BLaER1 (cell line): ENCODE data around the gene ITGB3.
A peak's percentile ranks its signal among the peaks of the same experiment; 100 is the strongest.

Source experiments
- H3K27ac ChIP-seq: shearing (Covaris generic); formaldehyde crosslinking; 2 replicates; pipeline ENCODE4 v1.8.1; 2022
- H3K27me3 ChIP-seq: shearing (Covaris generic); formaldehyde crosslinking; 2 replicates; pipeline ENCODE4 v1.8.1; 2022
- H3K36me3 ChIP-seq: shearing (Covaris generic); formaldehyde crosslinking; 2 replicates; pipeline ENCODE4 v1.8.1; 2022
- H3K4me1 ChIP-seq: shearing (Covaris generic); formaldehyde crosslinking; 2 replicates; pipeline ENCODE4 v1.8.1; 2022
- H3K4me2 ChIP-seq: shearing (Covaris generic); formaldehyde crosslinking; 2 replicates; pipeline ENCODE4 v1.8.1; 2022
- H3K4me3 ChIP-seq: shearing (Covaris generic); formaldehyde crosslinking; 2 replicates; pipeline ENCODE4 v1.8.1; 2022
- H3K9ac ChIP-seq: shearing (Covaris generic); formaldehyde crosslinking; 2 replicates; pipeline ENCODE4 v1.8.1; 2022
- H3K9me3 ChIP-seq: shearing (Covaris generic); formaldehyde crosslinking; 2 replicates; pipeline ENCODE4 v1.8.1; 2022
- H4K20me1 ChIP-seq: shearing (Covaris generic); formaldehyde crosslinking; 2 replicates; pipeline ENCODE4 v1.8.1; 2022
- Cebpa-rat ChIP-seq: shearing (Covaris generic); IDR thresholded peaks from 2 replicates; pipeline ENCODE4 v1.8.1; 2022

The ITGB3 gene

GRCh38 chr17:47230864-47231263 is 22.8 kb upstream of the ITGB3 start:
- peaks cover 5% of the 10 kb centered on the region for H3K9me3 ChIP-seq
- H3K4me2 ChIP-seq = peak overlapping the region; percentile 89
- H3K4me1 ChIP-seq = peaks cover 28% of the 10 kb centered on the region
- no peak overlapping the region for H3K27ac ChIP-seq
- TF ChIP-seq Cebpa-rat = peak; percentile 84
- H3K9ac ChIP-seq = 0 out of 2 replicates have a peak overlapping the region, but pooled peaks have one; percentile 6
- no peaks in the 10 kb centered on the region for H3K27me3 ChIP-seq
- H3K4me3 ChIP-seq = peak overlapping the region; percentile 32; the same call in 1 of the 2 replicates
- no peaks in the 10 kb centered on the region for H3K36me3 ChIP-seq
- no peaks in the 10 kb centered on the region for H4K20me1 ChIP-seq

DNA sequence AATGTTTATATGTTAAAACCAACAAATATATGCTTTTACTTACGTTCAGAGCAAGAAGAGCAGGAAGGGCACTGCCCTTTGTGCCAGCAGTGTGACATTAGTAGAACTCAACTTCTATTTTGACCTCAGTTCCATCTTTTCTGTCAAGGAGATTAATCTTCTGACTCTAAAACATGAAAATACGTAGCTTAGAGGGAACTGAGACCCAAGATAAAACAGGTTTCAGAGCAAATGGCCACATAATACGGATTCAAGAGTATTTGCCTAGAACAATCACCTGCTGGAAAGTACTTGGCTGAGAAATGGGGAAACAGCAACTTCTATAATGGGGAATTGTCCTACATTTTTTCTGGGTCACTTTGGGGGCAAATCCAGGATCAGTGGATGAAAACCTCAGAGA is 22.3 kb upstream of the ITGB3 start:
- Histone ChIP-seq H3K9ac (no peak overlapping the region), H3K27me3 (no peaks in the 10 kb centered on the region), H3K4me2 (peak overlapping the region; percentile 89), H3K27ac (no peak overlapping the region), H3K4me3 (no peak overlapping the region), H3K36me3 (no peaks in the 10 kb centered on the region), H3K9me3 (peaks cover 10% of the 10 kb centered on the region), H3K4me1 (peaks cover 28% of the 10 kb centered on the region), H4K20me1 (no peaks in the 10 kb centered on the region)
- no peak for TF ChIP-seq Cebpa-rat

DNA sequence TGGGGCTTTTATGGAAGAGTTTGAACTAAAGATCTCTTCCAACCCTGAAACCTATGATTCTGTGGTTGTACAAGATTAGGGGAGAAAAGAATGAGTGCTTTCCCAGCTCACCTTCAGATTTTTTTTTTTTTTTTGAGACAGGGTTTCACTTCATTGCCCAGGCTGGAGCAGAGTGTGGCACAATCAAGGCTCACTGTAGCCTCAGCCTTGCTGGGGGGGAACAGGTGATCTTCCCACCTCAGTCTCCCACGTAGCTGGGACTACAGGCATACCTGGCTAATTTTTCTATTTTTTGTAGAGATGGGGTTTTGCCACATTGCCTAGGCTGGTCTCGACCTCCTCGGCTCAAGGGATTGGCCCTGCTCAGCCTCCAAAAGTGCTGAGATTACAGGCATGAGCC is 21.8 kb upstream of the ITGB3 start:
- H3K4me1 ChIP-seq = peaks cover 28% of the 10 kb centered on the region
- H3K9me3 ChIP-seq = peaks cover 15% of the 10 kb centered on the region
- 0 out of 2 replicates have a peak overlapping the region, but pooled peaks have one; percentile 89 for H3K4me2 ChIP-seq
- H3K9ac ChIP-seq = no peak overlapping the region
- H3K27me3 ChIP-seq = no peaks in the 10 kb centered on the region
- TF ChIP-seq Cebpa-rat = no peak
- H3K36me3 ChIP-seq = no peaks in the 10 kb centered on the region
- no peaks in the 10 kb centered on the region for H4K20me1 ChIP-seq
- no peak overlapping the region for H3K27ac ChIP-seq
- no peak overlapping the region for H3K4me3 ChIP-seq

DNA sequence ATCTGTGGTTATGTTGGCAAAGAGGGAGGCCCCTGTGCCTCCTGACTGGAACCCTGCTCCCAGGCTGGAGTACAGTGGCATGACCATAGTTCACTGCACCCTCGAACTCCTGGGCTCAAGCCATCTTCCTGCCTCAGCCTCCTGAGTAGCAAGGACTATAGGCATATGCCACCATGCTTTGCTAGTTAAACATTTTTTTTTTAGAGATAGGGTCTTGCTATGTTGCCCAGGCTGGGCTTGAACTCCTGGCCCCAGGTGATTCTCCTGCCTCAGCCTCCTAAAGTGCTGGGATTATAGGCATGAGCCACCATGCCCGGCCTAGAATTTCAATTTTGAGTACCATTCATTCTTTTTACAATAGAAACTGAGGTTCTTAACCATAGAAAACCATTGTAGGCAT is 21.2 kb upstream of the ITGB3 start:
- TF ChIP-seq Cebpa-rat = no peak
- Histone ChIP-seq H3K27me3 (no peaks in the 10 kb centered on the region), H3K4me1 (peaks cover 28% of the 10 kb centered on the region), H3K9ac (no peak overlapping the region), H3K27ac (no peak overlapping the region), H4K20me1 (no peaks in the 10 kb centered on the region), H3K9me3 (peaks cover 21% of the 10 kb centered on the region), H3K36me3 (0 out of 2 replicates have a peak, but pooled peaks cover 5% of the 10 kb centered on the region), H3K4me2 (no peak overlapping the region), H3K4me3 (no peak overlapping the region)

GRCh38 chr17:47235506-47235905 is 18.1 kb upstream of the ITGB3 start:
- H3K9me3 ChIP-seq = peaks cover 33% of the 10 kb centered on the region
- TF ChIP-seq Cebpa-rat = no peak
- H3K4me2 ChIP-seq = no peak overlapping the region
- no peak overlapping the region for H3K9ac ChIP-seq
- no peak overlapping the region for H3K27ac ChIP-seq
- no peak overlapping the region for H3K4me3 ChIP-seq
- 0 out of 2 replicates have a peak, but pooled peaks cover 8% of the 10 kb centered on the region for H3K36me3 ChIP-seq
- H4K20me1 ChIP-seq = no peaks in the 10 kb centered on the region
- H3K4me1 ChIP-seq = peaks cover 43% of the 10 kb centered on the region
- no peaks in the 10 kb centered on the region for H3K27me3 ChIP-seq

GRCh38 chr17:47235923-47236322 is 17.7 kb upstream of the ITGB3 start:
- TF ChIP-seq Cebpa-rat = no peak
- Histone ChIP-seq H3K36me3 (0 out of 2 replicates have a peak, but pooled peaks cover 8% of the 10 kb centered on the region), H3K27ac (no peak overlapping the region), H3K9me3 (peaks cover 33% of the 10 kb centered on the region), H3K27me3 (no peaks in the 10 kb centered on the region), H3K4me1 (peaks cover 43% of the 10 kb centered on the region), H3K9ac (no peak overlapping the region), H3K4me2 (no peak overlapping the region), H3K4me3 (no peak overlapping the region), H4K20me1 (no peaks in the 10 kb centered on the region)

- no peak overlapping the region for H3K4me3 ChIP-seq
- TF ChIP-seq Cebpa-rat = no peak
- no peak overlapping the region for H3K9ac ChIP-seq
- peaks cover 33% of the 10 kb centered on the region for H3K9me3 ChIP-seq
- H3K4me2 ChIP-seq = peak overlapping the region; percentile 92
- H4K20me1 ChIP-seq = no peaks in the 10 kb centered on the region
- 0 out of 2 replicates have a peak, but pooled peaks cover 8% of the 10 kb centered on the region for H3K36me3 ChIP-seq
- peaks cover 35% of the 10 kb centered on the region for H3K4me1 ChIP-seq
- peak overlapping the region; percentile 82; the same call in 1 of the 2 replicates for H3K27ac ChIP-seq
- H3K27me3 ChIP-seq = no peaks in the 10 kb centered on the region
These were observed 15.8 kb upstream of the ITGB3 start for GRCh38 chr17:47237841-47238240.

DNA sequence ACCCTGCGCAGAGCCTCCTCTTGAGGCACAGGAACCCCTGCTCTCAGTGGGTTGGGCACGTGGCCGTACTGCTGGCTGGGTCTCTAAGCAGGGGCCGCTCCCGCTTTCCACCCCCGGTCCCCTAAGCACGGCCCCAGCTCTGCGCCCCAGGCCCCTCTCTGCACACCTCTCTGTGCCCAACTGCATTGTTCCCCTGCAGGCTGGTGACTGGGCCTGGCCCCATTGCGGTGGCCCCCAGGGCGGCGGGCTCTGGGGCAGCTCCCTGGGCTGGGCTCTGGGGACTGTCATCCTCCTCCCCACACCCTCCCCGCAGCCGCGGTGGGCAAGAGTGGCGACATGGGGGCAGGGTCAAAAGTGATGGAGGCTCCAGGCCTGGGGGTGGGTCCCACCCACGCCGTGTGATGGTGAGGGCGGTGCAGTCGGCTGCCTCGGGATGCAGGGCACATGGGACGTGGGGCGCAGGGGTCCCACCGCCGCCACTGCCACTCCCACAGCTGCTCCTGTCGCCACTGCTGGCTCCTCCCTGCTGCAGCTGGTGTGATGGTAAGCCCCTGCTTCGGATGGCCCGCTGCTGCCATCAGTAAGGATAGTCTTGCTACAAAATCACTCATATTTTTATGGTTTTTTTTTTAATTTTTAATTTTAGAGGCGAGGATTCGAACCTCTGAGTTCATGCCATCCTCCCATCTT is 15.2 kb upstream of the ITGB3 start:
- H3K36me3 ChIP-seq = 0 out of 2 replicates have a peak, but pooled peaks cover 8% of the 10 kb centered on the region
- H4K20me1 ChIP-seq = no peaks in the 10 kb centered on the region
- H3K4me2 ChIP-seq = peak overlapping the region; percentile 92
- H3K9me3 ChIP-seq = peaks cover 33% of the 10 kb centered on the region
- H3K27me3 ChIP-seq = no peaks in the 10 kb centered on the region
- no peak for TF ChIP-seq Cebpa-rat
- peaks cover 37% of the 10 kb centered on the region for H3K4me1 ChIP-seq
- no peak overlapping the region for H3K4me3 ChIP-seq
- peak overlapping the region; percentile 82; the same call in 1 of the 2 replicates for H3K27ac ChIP-seq
- no peak overlapping the region for H3K9ac ChIP-seq

- peaks cover 48% of the 10 kb centered on the region for H3K4me1 ChIP-seq
- peak overlapping the region; percentile 32; the same call in 1 of the 2 replicates for H3K4me3 ChIP-seq
- peak overlapping the region; percentile 82 for H3K27ac ChIP-seq
- H4K20me1 ChIP-seq = no peaks in the 10 kb centered on the region
- H3K9ac ChIP-seq = peak overlapping the region; percentile 63; the same call in 1 of the 2 replicates
- no peaks in the 10 kb centered on the region for H3K27me3 ChIP-seq
- no peak for TF ChIP-seq Cebpa-rat
- 0 out of 2 replicates have a peak, but pooled peaks cover 8% of the 10 kb centered on the region for H3K36me3 ChIP-seq
- peak overlapping the region; percentile 92 for H3K4me2 ChIP-seq
- peaks cover 33% of the 10 kb centered on the region for H3K9me3 ChIP-seq
These were observed 14.0 kb upstream of the ITGB3 start for GRCh38 chr17:47239619-47239966.

GRCh38 chr17:47239967-47240651 is 13.5 kb upstream of the ITGB3 start:
- TF ChIP-seq Cebpa-rat = no peak
- H3K27me3 ChIP-seq = no peaks in the 10 kb centered on the region
- peaks cover 53% of the 10 kb centered on the region for H3K4me1 ChIP-seq
- peaks cover 33% of the 10 kb centered on the region for H3K9me3 ChIP-seq
- peak overlapping the region; percentile 92 for H3K4me2 ChIP-seq
- H3K36me3 ChIP-seq = 0 out of 2 replicates have a peak, but pooled peaks cover 8% of the 10 kb centered on the region
- no peaks in the 10 kb centered on the region for H4K20me1 ChIP-seq
- peak overlapping the region; percentile 63; the same call in 1 of the 2 replicates for H3K9ac ChIP-seq
- peak overlapping the region; percentile 32; the same call in 1 of the 2 replicates for H3K4me3 ChIP-seq
- H3K27ac ChIP-seq = peak overlapping the region; percentile 82
